ENCODE measurements around the gene RNU11. TPM values are rescaled to one million over a fixed set of nuclear protein-coding genes. Genes with fewer than 3 reads are reported as not detected.
A peak's percentile ranks its signal among the peaks of the same experiment; 100 is the strongest.
"Not testable (repeated sequence)": the region's sequence is repeated elsewhere in the genome, so short reads cannot be mapped to it uniquely, and the experiment has no call there.

Gene RNU11
- total RNA-seq, 2 donors from 2014 or later: not detected

GRCh38 chr1:28671254-28671780, 22.9 kb downstream of the RNU11 start:
- H3K9me3 Mint-ChIP-seq: no peaks in the 10 kb centered on the region
- no peak for DNase-seq
- H3K36me3 Mint-ChIP-seq (ENCODE audit: insufficient read depth in 2 of 2): peaks cover 5 to 6% of the 10 kb centered on the region in 2 donors
- no peak overlapping the region for H3K27ac Mint-ChIP-seq
- no peak overlapping the region for H3K4me3 Mint-ChIP-seq
- no peaks in the 10 kb centered on the region for H3K27me3 Mint-ChIP-seq (ENCODE audit: low read depth)
- H3K4me1 Mint-ChIP-seq (ENCODE audit: low read depth): peaks cover 9% of the 10 kb centered on the region
- ATAC-seq (replicated peaks in 1 of 2): no peak

DNA sequence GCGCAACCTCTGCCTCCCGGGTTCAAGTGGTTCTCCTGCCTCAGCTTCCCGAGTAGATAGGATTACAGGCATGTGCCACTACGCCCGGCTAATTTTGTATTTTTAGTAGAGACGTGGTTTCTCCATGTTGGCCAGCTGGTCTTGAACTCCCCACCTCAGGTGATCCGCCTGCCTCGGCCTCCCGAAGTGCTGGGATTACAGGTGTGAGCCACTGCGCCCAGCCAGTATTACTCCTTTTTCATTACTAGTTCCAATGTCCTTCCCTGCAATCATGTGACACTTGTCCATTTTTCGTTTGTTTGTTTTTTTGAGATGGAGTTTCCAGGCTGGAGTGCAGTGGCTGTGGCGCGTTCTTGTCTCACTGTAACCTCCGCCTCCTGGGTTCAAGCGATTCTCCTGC, 24.6 kb downstream of the RNU11 start:
- not testable (repeated sequence) for ATAC-seq (replicated peaks in 1 of 2); H3K4me3 Mint-ChIP-seq

DNA sequence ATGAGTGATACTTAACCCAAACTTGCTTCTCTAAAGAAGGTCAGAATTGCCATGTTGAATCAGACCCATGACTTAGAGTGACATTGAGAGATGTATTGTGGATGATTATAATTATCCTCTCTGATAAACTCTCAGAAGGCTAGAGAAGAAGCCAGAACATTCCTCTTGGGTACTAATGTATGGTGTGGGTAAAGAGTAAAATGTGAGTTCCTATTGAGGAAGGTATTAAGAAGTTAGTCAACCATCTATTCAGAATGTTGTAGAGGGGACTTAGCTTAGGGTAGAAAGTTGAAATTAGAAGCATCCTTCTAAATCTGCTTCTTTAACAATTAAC, 27.5 kb downstream of the RNU11 start:
- Mint-ChIP-seq H3K27me3 (ENCODE audit: low read depth) (no peaks in the 10 kb centered on the region), H3K4me3 (no peak overlapping the region), H3K27ac (no peak overlapping the region), H3K4me1 (ENCODE audit: low read depth) (peaks cover under 1% of the 10 kb centered on the region), H3K9me3 (no peaks in the 10 kb centered on the region), H3K36me3 (ENCODE audit: insufficient read depth in 2 of 2) (peaks cover 0 to under 1% of the 10 kb centered on the region in 2 donors)
- DNase-seq (no peak), ATAC-seq (replicated peaks in 1 of 2) (no peak)

More for the DNA sequence above, 24.6 kb downstream of the RNU11 start:
- not testable (repeated sequence) for H3K36me3 Mint-ChIP-seq (ENCODE audit: insufficient read depth in 2 of 2); H3K4me1 Mint-ChIP-seq (ENCODE audit: low read depth); H3K9me3 Mint-ChIP-seq; H3K27ac Mint-ChIP-seq; DNase-seq; H3K27me3 Mint-ChIP-seq (ENCODE audit: low read depth)

GRCh38 chr1:28680151-28680550, 31.8 kb downstream of the RNU11 start:
- Mint-ChIP-seq H3K36me3 (ENCODE audit: insufficient read depth in 2 of 2) (peaks cover 4% of the 10 kb centered on the region in 2 donors), H3K4me1 (ENCODE audit: low read depth) (peaks cover 5% of the 10 kb centered on the region), H3K27ac (no peak overlapping the region), H3K27me3 (ENCODE audit: low read depth) (no peaks in the 10 kb centered on the region), H3K4me3 (no peak overlapping the region), H3K9me3 (no peaks in the 10 kb centered on the region)
- ATAC-seq (replicated peaks in 1 of 2): no peak
- no peak for DNase-seq

- peak in 1 of 2 donors; percentile 47 for ATAC-seq (replicated peaks in 1 of 2)
- H3K27me3 Mint-ChIP-seq (ENCODE audit: low read depth): no peaks in the 10 kb centered on the region
- no peak overlapping the region for H3K27ac Mint-ChIP-seq
- peaks cover 4 to 8% of the 10 kb centered on the region in 2 donors for H3K36me3 Mint-ChIP-seq (ENCODE audit: insufficient read depth in 2 of 2)
- no peak overlapping the region for H3K4me3 Mint-ChIP-seq
- no peaks in the 10 kb centered on the region for H3K9me3 Mint-ChIP-seq
- DNase-seq: no peak
- peaks cover 5% of the 10 kb centered on the region for H3K4me1 Mint-ChIP-seq (ENCODE audit: low read depth)
Observed at GRCh38 chr1:28682840-28683239, 34.4 kb downstream of the RNU11 start.

DNA sequence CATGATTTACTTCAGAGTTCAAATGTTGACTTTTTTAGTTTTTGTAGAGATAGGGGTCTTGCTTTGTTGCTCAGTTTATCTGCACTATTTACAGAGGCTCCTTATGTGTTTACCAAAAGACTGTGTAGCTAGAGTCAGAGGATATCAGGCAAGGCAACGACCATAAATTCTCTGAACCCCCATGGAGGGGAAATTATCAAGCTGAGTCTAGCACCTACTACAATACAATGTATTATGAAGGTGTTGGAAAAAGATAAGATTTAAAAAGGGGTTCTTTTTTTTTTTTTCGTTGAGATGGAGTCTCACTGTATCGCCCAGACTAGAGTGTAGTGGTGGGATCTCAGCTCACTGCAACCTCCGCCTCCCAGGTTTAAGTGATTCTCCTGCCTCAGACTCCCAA, 36.5 kb downstream of the RNU11 start:
- H3K9me3 Mint-ChIP-seq: no peaks in the 10 kb centered on the region
- no peak overlapping the region for H3K4me3 Mint-ChIP-seq
- peaks cover 4 to 8% of the 10 kb centered on the region in 2 donors for H3K36me3 Mint-ChIP-seq (ENCODE audit: insufficient read depth in 2 of 2)
- H3K27me3 Mint-ChIP-seq (ENCODE audit: low read depth): no peaks in the 10 kb centered on the region
- no peak overlapping the region for H3K27ac Mint-ChIP-seq
- H3K4me1 Mint-ChIP-seq (ENCODE audit: low read depth): peaks cover 5% of the 10 kb centered on the region
- DNase-seq: no peak
- ATAC-seq (replicated peaks in 1 of 2): no peak

- DNase-seq; H3K27ac Mint-ChIP-seq; H3K4me1 Mint-ChIP-seq (ENCODE audit: low read depth); H3K4me3 Mint-ChIP-seq; H3K27me3 Mint-ChIP-seq (ENCODE audit: low read depth); ATAC-seq (replicated peaks in 1 of 2); H3K9me3 Mint-ChIP-seq: not testable (repeated sequence)
- peaks cover 0 to 17% of the 10 kb centered on the region in 2 donors for H3K36me3 Mint-ChIP-seq (ENCODE audit: insufficient read depth in 2 of 2)
Observed at GRCh38 chr1:28691627-28692026, 43.2 kb downstream of the RNU11 start.

Other genes with a start within 250 kb of the RNU11 start
- 10 to 100 TPM; 45.3 to 48.3 TPM for gene RCC1, start 142.6 kb upstream of the RNU11 start, total RNA-seq
- 10 to 100 TPM; 38.8 to 49.7 TPM for gene TRNAU1AP, start 95.5 kb upstream of the RNU11 start, total RNA-seq
- under 1 TPM in 1 of 2 donors, not detected in 1; 0.17 TPM for gene RAB42, start 56.3 kb upstream of the RNU11 start, total RNA-seq
- gene TAF12, start 5.5 kb upstream of the RNU11 start, total RNA-seq: 10 to 100 TPM; 23.9 to 28.7 TPM
- gene GMEB1, start 20.2 kb downstream of the RNU11 start, total RNA-seq: 10 to 100 TPM; 18.9 to 19.6 TPM
- 100 to 1,000 TPM in 1 of 2 donors, 10 to 100 TPM in 1; 86.3 to 104 TPM for gene YTHDF2, start 88.3 kb downstream of the RNU11 start, total RNA-seq
- not detected for gene OPRD1, start 163.6 kb downstream of the RNU11 start, total RNA-seq

All from activated T-cell treated with anti-CD3 and anti-CD28 coated beads, Interleukin-2, amount 50 U/mL, for 72 hours (primary cell).